ENCODE data around the gene CTBP1. TPM values are rescaled to one million over a fixed set of nuclear protein-coding genes. Genes with fewer than 3 reads are reported as not detected.

Gene CTBP1
- total RNA-seq, 1 donor from 2014 or later: 109 TPM

GRCh38 chr4:1285151-1285789 is 36.3 kb upstream of the CTBP1 start:
- no peaks in the 10 kb centered on the region for H3K36me3 ChIP-seq (ENCODE audit: control insufficient read depth in 3 of 3, insufficient read depth in 3 of 3, low read length in 3 of 3)
- no peaks in the 10 kb centered on the region for H3K9me3 ChIP-seq (ENCODE audit: control insufficient read depth in 3 of 3, low read length in 3 of 3)
- H3K4me1 ChIP-seq (ENCODE audit: control insufficient read depth in 3 of 3, insufficient read depth in 3 of 3, low read length in 3 of 3): peaks cover 7 to 10% (median 8%) of the 10 kb centered on the region in 3 donors
- no peaks in the 10 kb centered on the region for H3K27me3 ChIP-seq (ENCODE audit: control insufficient read depth in 3 of 3, insufficient read depth in 3 of 3, low read length in 3 of 3)
- H3K27ac ChIP-seq (ENCODE audit: low read depth, low read length): no peak overlapping the region
- no peak overlapping the region for H3K4me3 ChIP-seq (ENCODE audit: low read length in 3 of 3)
- H3K9ac ChIP-seq (ENCODE audit: low read depth in 1 of 3, low read length in 3 of 3): no peak overlapping the region

GRCh38 chr4:1283711-1284110 is 34.8 kb upstream of the CTBP1 start:
- H3K9ac ChIP-seq (ENCODE audit: low read depth in 1 of 3, low read length in 3 of 3): no peak overlapping the region
- H3K27me3 ChIP-seq (ENCODE audit: control insufficient read depth in 3 of 3, insufficient read depth in 3 of 3, low read length in 3 of 3): no peaks in the 10 kb centered on the region
- H3K36me3 ChIP-seq (ENCODE audit: control insufficient read depth in 3 of 3, insufficient read depth in 3 of 3, low read length in 3 of 3): peaks cover 0 to 2% (median 0%) of the 10 kb centered on the region in 3 donors
- H3K4me1 ChIP-seq (ENCODE audit: control insufficient read depth in 3 of 3, insufficient read depth in 3 of 3, low read length in 3 of 3): peaks cover under 1 to 3% (median 1%) of the 10 kb centered on the region in 3 donors
- no peak overlapping the region for H3K4me3 ChIP-seq (ENCODE audit: low read length in 3 of 3)
- no peaks in the 10 kb centered on the region for H3K9me3 ChIP-seq (ENCODE audit: control insufficient read depth in 3 of 3, low read length in 3 of 3)
- H3K27ac ChIP-seq (ENCODE audit: low read depth, low read length): no peak overlapping the region

GRCh38 chr4:1279253-1279652 is 30.3 kb upstream of the CTBP1 start:
- Histone ChIP-seq H3K27ac (ENCODE audit: low read depth, low read length) (no peak overlapping the region), H3K9ac (ENCODE audit: low read depth in 1 of 3, low read length in 3 of 3) (no peak overlapping the region), H3K27me3 (ENCODE audit: control insufficient read depth in 3 of 3, insufficient read depth in 3 of 3, low read length in 3 of 3) (no peaks in the 10 kb centered on the region), H3K4me1 (ENCODE audit: control insufficient read depth in 3 of 3, insufficient read depth in 3 of 3, low read length in 3 of 3) (peaks cover 0 to 6% (median 0%) of the 10 kb centered on the region in 3 donors), H3K4me3 (ENCODE audit: low read length in 3 of 3) (no peak overlapping the region), H3K9me3 (ENCODE audit: control insufficient read depth in 3 of 3, low read length in 3 of 3) (no peaks in the 10 kb centered on the region), H3K36me3 (ENCODE audit: control insufficient read depth in 3 of 3, insufficient read depth in 3 of 3, low read length in 3 of 3) (peaks cover 0 to 2% (median 0%) of the 10 kb centered on the region in 3 donors)

- Histone ChIP-seq H3K4me1 (ENCODE audit: control insufficient read depth in 3 of 3, insufficient read depth in 3 of 3, low read length in 3 of 3) (peaks cover 0 to 6% (median 0%) of the 10 kb centered on the region in 3 donors), H3K27ac (ENCODE audit: low read depth, low read length) (no peak overlapping the region), H3K4me3 (ENCODE audit: low read length in 3 of 3) (no peak overlapping the region), H3K9me3 (ENCODE audit: control insufficient read depth in 3 of 3, low read length in 3 of 3) (no peaks in the 10 kb centered on the region), H3K36me3 (ENCODE audit: control insufficient read depth in 3 of 3, insufficient read depth in 3 of 3, low read length in 3 of 3) (peaks cover 0 to 2% (median 0%) of the 10 kb centered on the region in 3 donors), H3K9ac (ENCODE audit: low read depth in 1 of 3, low read length in 3 of 3) (no peak overlapping the region), H3K27me3 (ENCODE audit: control insufficient read depth in 3 of 3, insufficient read depth in 3 of 3, low read length in 3 of 3) (no peaks in the 10 kb centered on the region)
These were observed 29.0 kb upstream of the CTBP1 start for GRCh38 chr4:1277667-1278665.

- H3K9me3 ChIP-seq (ENCODE audit: control insufficient read depth in 3 of 3, low read length in 3 of 3): no peaks in the 10 kb centered on the region
- no peak overlapping the region for H3K27ac ChIP-seq (ENCODE audit: low read depth, low read length)
- peaks cover 0 to 2% (median 0%) of the 10 kb centered on the region in 3 donors for H3K36me3 ChIP-seq (ENCODE audit: control insufficient read depth in 3 of 3, insufficient read depth in 3 of 3, low read length in 3 of 3)
- no peaks in the 10 kb centered on the region for H3K27me3 ChIP-seq (ENCODE audit: control insufficient read depth in 3 of 3, insufficient read depth in 3 of 3, low read length in 3 of 3)
- H3K9ac ChIP-seq (ENCODE audit: low read depth in 1 of 3, low read length in 3 of 3): no peak overlapping the region
- H3K4me1 ChIP-seq (ENCODE audit: control insufficient read depth in 3 of 3, insufficient read depth in 3 of 3, low read length in 3 of 3): peaks cover 0 to 6% (median 0%) of the 10 kb centered on the region in 3 donors
- no peak overlapping the region for H3K4me3 ChIP-seq (ENCODE audit: low read length in 3 of 3)
These were observed 28.1 kb upstream of the CTBP1 start for GRCh38 chr4:1276984-1277383.

- Histone ChIP-seq H3K4me3 (ENCODE audit: low read length in 3 of 3) (no peak overlapping the region), H3K9ac (ENCODE audit: low read depth in 1 of 3, low read length in 3 of 3) (no peak overlapping the region), H3K27me3 (ENCODE audit: control insufficient read depth in 3 of 3, insufficient read depth in 3 of 3, low read length in 3 of 3) (no peaks in the 10 kb centered on the region), H3K36me3 (ENCODE audit: control insufficient read depth in 3 of 3, insufficient read depth in 3 of 3, low read length in 3 of 3) (peaks cover 0 to 2% (median 0%) of the 10 kb centered on the region in 3 donors), H3K27ac (ENCODE audit: low read depth, low read length) (no peak overlapping the region), H3K4me1 (ENCODE audit: control insufficient read depth in 3 of 3, insufficient read depth in 3 of 3, low read length in 3 of 3) (peaks cover 0 to 6% (median 0%) of the 10 kb centered on the region in 3 donors), H3K9me3 (ENCODE audit: control insufficient read depth in 3 of 3, low read length in 3 of 3) (no peaks in the 10 kb centered on the region)
These were observed 25.9 kb upstream of the CTBP1 start for GRCh38 chr4:1274871-1275270.

GRCh38 chr4:1271686-1272085 is 22.8 kb upstream of the CTBP1 start:
- no peaks in the 10 kb centered on the region for H3K27me3 ChIP-seq (ENCODE audit: control insufficient read depth in 3 of 3, insufficient read depth in 3 of 3, low read length in 3 of 3)
- H3K27ac ChIP-seq (ENCODE audit: low read depth, low read length): no peak overlapping the region
- H3K36me3 ChIP-seq (ENCODE audit: control insufficient read depth in 3 of 3, insufficient read depth in 3 of 3, low read length in 3 of 3): no peaks in the 10 kb centered on the region
- peaks cover 0 to 3% (median 0%) of the 10 kb centered on the region in 3 donors for H3K9me3 ChIP-seq (ENCODE audit: control insufficient read depth in 3 of 3, low read length in 3 of 3)
- peaks cover 0 to 3% (median 0%) of the 10 kb centered on the region in 3 donors for H3K4me1 ChIP-seq (ENCODE audit: control insufficient read depth in 3 of 3, insufficient read depth in 3 of 3, low read length in 3 of 3)
- H3K9ac ChIP-seq (ENCODE audit: low read depth in 1 of 3, low read length in 3 of 3): no peak overlapping the region
- H3K4me3 ChIP-seq (ENCODE audit: low read length in 3 of 3): no peak overlapping the region

GRCh38 chr4:1269209-1269608 is 20.3 kb upstream of the CTBP1 start:
- Histone ChIP-seq H3K27ac (ENCODE audit: low read depth, low read length) (no peak overlapping the region), H3K27me3 (ENCODE audit: control insufficient read depth in 3 of 3, insufficient read depth in 3 of 3, low read length in 3 of 3) (no peaks in the 10 kb centered on the region), H3K36me3 (ENCODE audit: control insufficient read depth in 3 of 3, insufficient read depth in 3 of 3, low read length in 3 of 3) (no peaks in the 10 kb centered on the region), H3K9me3 (ENCODE audit: control insufficient read depth in 3 of 3, low read length in 3 of 3) (peaks cover 0 to 3% (median 0%) of the 10 kb centered on the region in 3 donors), H3K4me3 (ENCODE audit: low read length in 3 of 3) (no peak overlapping the region), H3K9ac (ENCODE audit: low read depth in 1 of 3, low read length in 3 of 3) (no peak overlapping the region), H3K4me1 (ENCODE audit: control insufficient read depth in 3 of 3, insufficient read depth in 3 of 3, low read length in 3 of 3) (no peaks in the 10 kb centered on the region)

GRCh38 chr4:1266881-1267763 is 18.2 kb upstream of the CTBP1 start:
- Histone ChIP-seq H3K4me1 (ENCODE audit: control insufficient read depth in 3 of 3, insufficient read depth in 3 of 3, low read length in 3 of 3) (no peaks in the 10 kb centered on the region), H3K4me3 (ENCODE audit: low read length in 3 of 3) (no peak overlapping the region), H3K9me3 (ENCODE audit: control insufficient read depth in 3 of 3, low read length in 3 of 3) (peaks cover 0 to 3% (median 0%) of the 10 kb centered on the region in 3 donors), H3K27me3 (ENCODE audit: control insufficient read depth in 3 of 3, insufficient read depth in 3 of 3, low read length in 3 of 3) (no peaks in the 10 kb centered on the region), H3K9ac (ENCODE audit: low read depth in 1 of 3, low read length in 3 of 3) (no peak overlapping the region), H3K27ac (ENCODE audit: low read depth, low read length) (no peak overlapping the region), H3K36me3 (ENCODE audit: control insufficient read depth in 3 of 3, insufficient read depth in 3 of 3, low read length in 3 of 3) (no peaks in the 10 kb centered on the region)
